Spleen (tissue), 11 donors: ENCODE measurements around the gene RAB28. TPM values are rescaled to one million over a fixed set of nuclear protein-coding genes. Genes with fewer than 3 reads are reported as not detected.

Source experiments
- DNase-seq: peaks from one replicate; pipeline ENCODE4 v3.0.0-alpha.2; 2020
- H3K27ac ChIP-seq, 8 donors: fragments of 200-600 bp; sonication (generic) in 7 of 8; 1 replicate in 4 of 8; 2 replicates in 4 of 8; pipeline versions ENCODE4 v1.5.0 to v1.8.0; 2016 to 2021; ENCODE audit warnings: inconsistent platforms in 4 of 8, mild to moderate bottlenecking in 4 of 8, moderate library complexity in 1 of 8
- H3K27me3 ChIP-seq, 7 donors: fragments of 200-600 bp; sonication (generic) in 6 of 7; replicated peaks in 1 of 7; 1 replicate in 4 of 7; 2 replicates in 3 of 7; pipeline versions ENCODE4 v1.5.0 to v1.8.0; 2016 to 2021; ENCODE audit warnings: inconsistent platforms in 3 of 7, mild to moderate bottlenecking in 1 of 7
- H3K36me3 ChIP-seq, 6 donors: fragments of 200-600 bp; sonication (generic) in 5 of 6; 1 replicate in 4 of 6; 2 replicates in 2 of 6; pipeline versions ENCODE4 v1.5.0 to v1.8.0; 2016 to 2021; ENCODE audit warnings: inconsistent platforms in 2 of 6
- H3K4me1 ChIP-seq, 6 donors: fragments of 200-600 bp; sonication (generic) in 5 of 6; 1 replicate in 3 of 6; 2 replicates in 3 of 6; pipeline versions ENCODE4 v1.5.0 to v1.8.0; 2016 to 2021; ENCODE audit warnings: inconsistent platforms in 3 of 6
- H3K4me3 ChIP-seq, 8 donors: fragments of 200-600 bp; sonication (generic) in 7 of 8; 1 replicate in 4 of 8; 2 replicates in 4 of 8; pipeline versions ENCODE4 v1.5.0 to v1.8.0; 2016 to 2021; ENCODE audit warnings: inconsistent platforms in 4 of 8, mild to moderate bottlenecking in 4 of 8, moderate library complexity in 2 of 8
- H3K9me3 ChIP-seq, 8 donors: fragments of 200-600 bp; sonication (generic) in 7 of 8; 1 replicate in 4 of 8; 2 replicates in 4 of 8; pipeline versions ENCODE4 v1.5.0 to v1.8.0; 2016 to 2021; ENCODE audit warnings: inconsistent platforms in 4 of 8
- CTCF ChIP-seq, 11 experiments: fragments of 200-600 bp in 7 of 11; fragments of 450-650 bp in 4 of 11; sonication (generic) in 4 of 11; IDR thresholded peaks in 8 of 11; conservative IDR thresholded peaks in 3 of 11; 1 replicate in 7 of 11; 2 replicates in 4 of 11; pipeline versions ENCODE4 v1.4.0 to v1.8.0; 2016 to 2021; ENCODE audit warnings: antibody characterized with exemption in 11 of 11, inconsistent platforms in 4 of 11, mild to moderate bottlenecking in 1 of 11
- POLR2A ChIP-seq, 3 donors: fragments of 450-650 bp; IDR thresholded peaks; one replicate each; pipeline ENCODE4 v1.5.1; 2017; ENCODE audit warnings: antibody characterized with exemption in 3 of 3, mild to moderate bottlenecking in 1 of 3
- POLR2AphosphoS5 ChIP-seq, 3 donors: sonication (generic); formaldehyde crosslinking; IDR thresholded peaks; one replicate each; pipeline ENCODE4 v1.5.1; 2017; ENCODE audit warnings: antibody characterized with exemption in 3 of 3
- WGBS, 5 donors: extraction: QIAGEN DNeasy Blood & Tissue Kit in 3 of 5; methylation state at CpG; one replicate each; pipeline versions ENCODE4 v1.1.5 to v1.1.7; 2013 to 2018; 5-methylcytosine and 5-hydroxymethylcytosine counted together
- intact Hi-C: fragments of 100-400 bp; cut with DNase I; formaldehyde crosslinking; loops from one replicate; pipeline ENCODE4 v1.15.0; 2023; ENCODE audit warnings: low total_unique reads
- polyA plus RNA-seq, 3 donors: library from polyadenylated mRNA; stranded (reverse); fragments of 200-250 nt; gene quantifications; one replicate each; pipeline ENCODE4 v1.2.1, GENCODE V29; 2013
- total RNA-seq, 7 donors: library from RNA; depleted of rRNA in 3 of 7; stranded (reverse); fragments of >200 nt in 3 of 7; fragmentation: NEBNext Ultra II Directional in 4 of 7; extraction: Animal tissue kit (Norgen Biotek cat#: 25700) in 4 of 7; gene quantifications; one replicate each; pipeline versions ENCODE4 v1.1.0 to v1.2.1, GENCODE V29; 2016 to 2021
- donor health status: healthy with polysubstance abuse.
- donor health status: DM: no; HTN: no; CAD: no; lungs with moderate emphysema.
- donor health status: DM: no; HTN: no; CAD: no.
- donor health status: Bipolar disorder and iron deficiency.
- donor health status: healthy.
- donor health status: DM: no; HTN: no; CAD: no.
- donor health status: DM: yes; HTN: yes; CAD: no.

RAB28 gene
- total and polyA plus RNA-seq, 10 donors, result 9.9 to 23.4 (median 18.3) TPM

- no peak for DNase-seq
- no peak for TF ChIP-seq POLR2AphosphoS5 (IDR thresholded peaks at IDR 0.05)
- no peak for TF ChIP-seq POLR2A (IDR thresholded peaks at IDR 0.05)
- TF ChIP-seq CTCF (IDR thresholded peaks at IDR 0.05 in 8 of 11, conservative IDR thresholded peaks at IDR 0.05 in 3 of 11), result peak in 1 of 11 experiments; percentile 3
- Histone ChIP-seq H3K27me3 (peaks cover 0 to 18% (median 7%) of the 10 kb centered on the region in 7 donors), H3K36me3 (no peaks in the 10 kb centered on the region), H3K9me3 (peaks cover 0 to 5% (median 0%) of the 10 kb centered on the region in 8 donors), H3K4me1 (peaks cover 11 to 50% (median 27%) of the 10 kb centered on the region in 6 donors), H3K4me3 (peak overlapping the region; percentile 37 to 97 (median 87)), H3K27ac (peak overlapping the region; percentile 89 to 97 (median 92))
- WGBS, 5 donors, result 1 to 2% (median 1%) methylated on average over 22 to 23 of the region's 23 CpGs
- intact Hi-C loops, result loop anchor here (5.0 kb wide), 1 partner anchor 143 kb away; the partner anchor contains the start of gene BOD1L1
Observed at GRCh38 chr4:13484749-13485221, 645 bp upstream of the RAB28 start.

GRCh38 chr4:13483768-13484121 is 395 bp downstream of the RAB28 start:
- no peak for TF ChIP-seq POLR2AphosphoS5 (IDR thresholded peaks at IDR 0.05)
- TF ChIP-seq POLR2A (IDR thresholded peaks at IDR 0.05), result no peak
- TF ChIP-seq CTCF (IDR thresholded peaks at IDR 0.05 in 8 of 11, conservative IDR thresholded peaks at IDR 0.05 in 3 of 11), result no peak
- 0 to 1% (median 1%) methylated on average over 8 to 30 of the region's 30 CpGs for WGBS, 5 donors
- peaks cover 11 to 54% (median 27%) of the 10 kb centered on the region in 6 donors for H3K4me1 ChIP-seq
- H3K27me3 ChIP-seq, result peaks cover 0 to 11% (median 3%) of the 10 kb centered on the region in 7 donors
- DNase-seq, result no peak
- peaks cover 0 to 7% (median 0%) of the 10 kb centered on the region in 6 donors for H3K36me3 ChIP-seq
- peak overlapping the region; percentile 37 to 97 (median 87) for H3K4me3 ChIP-seq
- peak overlapping the region; percentile 89 to 97 (median 92) for H3K27ac ChIP-seq
- intact Hi-C loops, result loop anchor here (5.0 kb wide), 1 partner anchor 144 kb away; the partner anchor contains the start of gene BOD1L1
- peaks cover 0 to 5% (median 0%) of the 10 kb centered on the region in 8 donors for H3K9me3 ChIP-seq

- TF ChIP-seq CTCF (IDR thresholded peaks at IDR 0.05 in 8 of 11, conservative IDR thresholded peaks at IDR 0.05 in 3 of 11), result no peak
- TF ChIP-seq POLR2AphosphoS5 (IDR thresholded peaks at IDR 0.05), result no peak
- no peak for TF ChIP-seq POLR2A (IDR thresholded peaks at IDR 0.05)
- no peak for DNase-seq
- intact Hi-C loops, result loop anchor here (5.0 kb wide), 1 partner anchor 144 kb away; the partner anchor contains the start of gene BOD1L1
- peaks cover 0 to 6% (median 0%) of the 10 kb centered on the region in 7 donors for H3K27me3 ChIP-seq
- peak overlapping the region; percentile 89 to 97 (median 92) for H3K27ac ChIP-seq
- peak overlapping the region; percentile 37 to 97 (median 87) for H3K4me3 ChIP-seq
- peaks cover 0 to 12% (median 0%) of the 10 kb centered on the region in 6 donors for H3K36me3 ChIP-seq
- peaks cover 11 to 54% (median 27%) of the 10 kb centered on the region in 6 donors for H3K4me1 ChIP-seq
- peaks cover 0 to 5% (median 0%) of the 10 kb centered on the region in 8 donors for H3K9me3 ChIP-seq
- WGBS, 5 donors, result 35 to 37% (median 37%) methylated on average over 17 of the region's 17 CpGs
Observed at GRCh38 chr4:13483136-13483767, 888 bp downstream of the RAB28 start.

GRCh38 chr4:13481569-13481968 is 2.6 kb downstream of the RAB28 start:
- H3K9me3 ChIP-seq, result no peaks in the 10 kb centered on the region
- H3K27ac ChIP-seq, result no peak overlapping the region
- no peak for TF ChIP-seq POLR2A (IDR thresholded peaks at IDR 0.05)
- no peak for TF ChIP-seq CTCF (IDR thresholded peaks at IDR 0.05 in 8 of 11, conservative IDR thresholded peaks at IDR 0.05 in 3 of 11)
- no peak for TF ChIP-seq POLR2AphosphoS5 (IDR thresholded peaks at IDR 0.05)
- peaks cover 11 to 62% (median 27%) of the 10 kb centered on the region in 6 donors for H3K4me1 ChIP-seq
- WGBS, 5 donors, result 34 to 53% (median 42%) methylated on average over 1 of the region's 1 CpG
- no peak for DNase-seq
- intact Hi-C loops, result loop anchor here (5.0 kb wide), 1 partner anchor 146 kb away; the partner anchor contains the start of gene BOD1L1
- no peaks in the 10 kb centered on the region for H3K27me3 ChIP-seq
- H3K36me3 ChIP-seq, result peaks cover 0 to 18% (median 0%) of the 10 kb centered on the region in 6 donors
- H3K4me3 ChIP-seq, result no peak overlapping the region
